ENCODE data around the gene SPATA33.
"Not testable (repeated sequence)": the region's sequence is repeated elsewhere in the genome, so short reads cannot be mapped to it uniquely, and the experiment has no call there.

Gene SPATA33

GRCh38 chr16:89629827-89630610 lies 27.6 kb upstream of the SPATA33 start:
- no peak for DNase-seq

GRCh38 chr16:89633064-89633631 lies 24.5 kb upstream of the SPATA33 start:
- peak; percentile 70 for DNase-seq

- DNase-seq = not testable (repeated sequence)
These were observed 22.9 kb upstream of the SPATA33 start for GRCh38 chr16:89634463-89635385.

GRCh38 chr16:89636663-89637062 lies 21.0 kb upstream of the SPATA33 start:
- no peak for DNase-seq

- DNase-seq = no peak
These were observed 20.3 kb upstream of the SPATA33 start for GRCh38 chr16:89637379-89637778.

- DNase-seq = no peak
These were observed 19.2 kb upstream of the SPATA33 start for GRCh38 chr16:89638455-89638854.

GRCh38 chr16:89639385-89639784 lies 18.3 kb upstream of the SPATA33 start:
- DNase-seq = no peak

GRCh38 chr16:89641458-89642119 lies 16.0 kb upstream of the SPATA33 start:
- DNase-seq = no peak

- DNase-seq = no peak
These were observed 15.1 kb upstream of the SPATA33 start for GRCh38 chr16:89642574-89642973.

- DNase-seq = no peak
These were observed 13.8 kb upstream of the SPATA33 start for GRCh38 chr16:89643769-89644300.

- DNase-seq = no peak
These were observed 12.5 kb upstream of the SPATA33 start for GRCh38 chr16:89645122-89645521.

GRCh38 chr16:89646270-89646669 lies 11.4 kb upstream of the SPATA33 start:
- no peak for DNase-seq

- no peak for DNase-seq
These were observed 10.7 kb upstream of the SPATA33 start for GRCh38 chr16:89646906-89647305.

GRCh38 chr16:89651584-89651983 lies 6.1 kb upstream of the SPATA33 start:
- DNase-seq = no peak

- no peak for DNase-seq
These were observed 3.9 kb upstream of the SPATA33 start for GRCh38 chr16:89653656-89654295.

GRCh38 chr16:89655062-89655643 lies 2.5 kb upstream of the SPATA33 start:
- no peak for DNase-seq

GRCh38 chr16:89656435-89657121 lies 1.1 kb upstream of the SPATA33 start:
- no peak for DNase-seq

GRCh38 chr16:89658221-89658879 lies 714 bp downstream of the SPATA33 start:
- DNase-seq = no peak

GRCh38 chr16:89660146-89660545 lies 2.5 kb downstream of the SPATA33 start:
- no peak for DNase-seq

GRCh38 chr16:89661215-89661614 lies 3.6 kb downstream of the SPATA33 start:
- no peak for DNase-seq

GRCh38 chr16:89664238-89664637 lies 6.6 kb downstream of the SPATA33 start:
- not testable (repeated sequence) for DNase-seq
